ENCODE results near the gene DNAJC28.

DNA sequence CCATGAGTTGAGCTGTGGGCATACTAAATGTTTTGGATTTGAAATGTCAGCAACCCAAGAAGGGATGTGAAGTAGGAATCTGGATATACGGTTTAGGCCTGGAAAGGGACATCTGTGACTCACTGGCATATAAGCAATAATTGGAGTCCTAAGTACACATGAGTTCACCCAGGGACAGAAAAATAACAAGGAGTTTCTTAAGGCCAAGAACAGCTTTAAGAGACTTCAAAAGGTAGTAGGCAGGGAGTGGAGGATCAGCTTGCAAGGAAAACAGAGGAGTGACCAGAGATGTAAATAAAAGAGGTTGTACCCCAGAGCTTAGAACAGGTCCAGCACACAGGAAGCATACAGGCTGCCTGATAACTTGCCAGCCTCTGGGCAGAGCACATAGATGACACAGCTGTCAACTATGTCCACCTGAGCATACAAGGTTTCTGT lies 39.9 kb downstream of the DNAJC28 start:
- TF ChIP-seq, protein P1, sequence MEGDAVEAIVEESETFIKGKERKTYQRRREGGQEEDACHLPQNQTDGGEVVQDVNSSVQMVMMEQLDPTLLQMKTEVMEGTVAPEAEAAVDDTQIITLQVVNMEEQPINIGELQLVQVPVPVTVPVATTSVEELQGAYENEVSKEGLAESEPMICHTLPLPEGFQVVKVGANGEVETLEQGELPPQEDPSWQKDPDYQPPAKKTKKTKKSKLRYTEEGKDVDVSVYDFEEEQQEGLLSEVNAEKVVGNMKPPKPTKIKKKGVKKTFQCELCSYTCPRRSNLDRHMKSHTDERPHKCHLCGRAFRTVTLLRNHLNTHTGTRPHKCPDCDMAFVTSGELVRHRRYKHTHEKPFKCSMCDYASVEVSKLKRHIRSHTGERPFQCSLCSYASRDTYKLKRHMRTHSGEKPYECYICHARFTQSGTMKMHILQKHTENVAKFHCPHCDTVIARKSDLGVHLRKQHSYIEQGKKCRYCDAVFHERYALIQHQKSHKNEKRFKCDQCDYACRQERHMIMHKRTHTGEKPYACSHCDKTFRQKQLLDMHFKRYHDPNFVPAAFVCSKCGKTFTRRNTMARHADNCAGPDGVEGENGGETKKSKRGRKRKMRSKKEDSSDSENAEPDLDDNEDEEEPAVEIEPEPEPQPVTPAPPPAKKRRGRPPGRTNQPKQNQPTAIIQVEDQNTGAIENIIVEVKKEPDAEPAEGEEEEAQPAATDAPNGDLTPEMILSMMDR (IDR thresholded peaks at IDR 0.05) = no peak
- no peak for TF ChIP-seq POLR2A (IDR thresholded peaks at IDR 0.05)
